H9 (cell line): ENCODE results near the gene PELO. TPM values are rescaled to one million over a fixed set of nuclear protein-coding genes. Genes with fewer than 3 reads are reported as not detected.

ENCODE experiments used
- DNase-seq: peaks from one replicate; pipeline ENCODE4 v3.0.0-alpha.2; 2017
- H2AFZ ChIP-seq: one replicate; pipeline ENCODE4 v1.6.1; 2013; ENCODE audit warnings: mild to moderate bottlenecking, low read length, control low read depth, moderate library complexity
- H2AK5ac ChIP-seq: 2 replicates; pipeline ENCODE4 v1.6.1; 2013; ENCODE audit warnings: low read length, control low read depth, mixed read lengths; ENCODE audit not compliant: insufficient read length
- H2BK120ac ChIP-seq: one replicate; pipeline ENCODE4 v1.6.1; 2013; ENCODE audit warnings: low read depth, mild to moderate bottlenecking, low read length, control low read depth, inconsistent platforms; ENCODE audit not compliant: poor library complexity, severe bottlenecking
- H2BK12ac ChIP-seq: 2 replicates; pipeline ENCODE4 v1.6.1; 2013; ENCODE audit warnings: low read length, control low read depth, mixed read lengths, low read depth; ENCODE audit not compliant: insufficient read length
- H2BK15ac ChIP-seq: 2 replicates; pipeline ENCODE4 v1.6.1; 2013; ENCODE audit warnings: low read depth, low read length, control low read depth
- H2BK20ac ChIP-seq: one replicate; pipeline ENCODE4 v1.6.1; 2013; ENCODE audit warnings: low read depth, mild to moderate bottlenecking, low read length, control low read depth, inconsistent platforms; ENCODE audit not compliant: poor library complexity, severe bottlenecking
- H2BK5ac ChIP-seq: 2 replicates; pipeline ENCODE4 v1.6.1; 2013; ENCODE audit warnings: low read length, control low read depth, mixed read lengths; ENCODE audit not compliant: insufficient read length
- H3K14ac ChIP-seq: 2 replicates; pipeline ENCODE4 v1.6.1; 2013; ENCODE audit warnings: low read length, control low read depth; ENCODE audit not compliant: insufficient read depth
- H3K18ac ChIP-seq: 2 replicates; pipeline ENCODE4 v1.6.1; 2013; ENCODE audit warnings: low read depth, mild to moderate bottlenecking, mixed read lengths, low read length, control low read depth; ENCODE audit not compliant: insufficient read length
- H3K23ac ChIP-seq: 2 replicates; pipeline ENCODE4 v1.6.1; 2013; ENCODE audit warnings: low read length, control low read depth, mixed read lengths, low read depth; ENCODE audit not compliant: insufficient read length
- H3K23me2 ChIP-seq: 2 replicates; pipeline ENCODE4 v1.6.1; 2013; ENCODE audit warnings: low read depth, mild to moderate bottlenecking, mixed read lengths, low read length, control low read depth; ENCODE audit not compliant: insufficient read length, poor library complexity, severe bottlenecking
- H3K27ac ChIP-seq: 2 replicates; pipeline ENCODE4 v1.5.1; 2013; ENCODE audit warnings: low read length, control low read depth, mixed read lengths, low read depth; ENCODE audit not compliant: insufficient read length
- H3K27me3 ChIP-seq: 2 replicates; pipeline ENCODE4 v1.6.1; 2013; ENCODE audit warnings: low read length, control low read depth, inconsistent platforms; ENCODE audit not compliant: insufficient read depth
- H3K4ac ChIP-seq: 2 replicates; pipeline ENCODE4 v1.6.1; 2013; ENCODE audit warnings: low read depth, mild to moderate bottlenecking, control low read depth, inconsistent platforms, low read length, moderate library complexity
- H3K4me1 ChIP-seq: 2 replicates; pipeline ENCODE4 v1.6.1; 2013; ENCODE audit warnings: low read length, control low read depth, inconsistent platforms; ENCODE audit not compliant: insufficient read depth
- H3K4me2 ChIP-seq: 2 replicates; pipeline ENCODE4 v1.6.1; 2013; ENCODE audit warnings: low read length, control low read depth, mixed read lengths; ENCODE audit not compliant: insufficient read length, insufficient read depth
- H3K56ac ChIP-seq: 2 replicates; pipeline ENCODE4 v1.6.1; 2013; ENCODE audit warnings: low read depth, mild to moderate bottlenecking, mixed read lengths, low read length, control low read depth; ENCODE audit not compliant: insufficient read length
- H3K79me1 ChIP-seq: 2 replicates; pipeline ENCODE4 v1.6.1; 2013; ENCODE audit warnings: low read depth, mild to moderate bottlenecking, moderate library complexity, low read length, control low read depth, inconsistent platforms; ENCODE audit not compliant: insufficient read depth, poor library complexity, severe bottlenecking
- H3K79me2 ChIP-seq: 2 replicates; pipeline ENCODE4 v1.6.1; 2013; ENCODE audit warnings: low read length, control low read depth, inconsistent platforms; ENCODE audit not compliant: insufficient read depth
- H3K9ac ChIP-seq: 2 replicates; pipeline ENCODE4 v1.6.1; 2013; ENCODE audit warnings: low read length, control low read depth, mixed read lengths; ENCODE audit not compliant: insufficient read length; ENCODE audit errors: extremely low read depth
- H3K9me3 ChIP-seq: one replicate; pipeline ENCODE4 v1.6.1; 2013; ENCODE audit warnings: low read depth, low read length, inconsistent platforms; ENCODE audit not compliant: control insufficient read depth
- H3T11ph ChIP-seq: one replicate; pipeline ENCODE4 v1.6.1; 2013; ENCODE audit warnings: mild to moderate bottlenecking, low read length, control low read depth, inconsistent platforms
- H4K20me1 ChIP-seq: one replicate; pipeline ENCODE4 v1.6.1; 2013; ENCODE audit not compliant: control insufficient read depth, insufficient read length, insufficient read depth
- H4K5ac ChIP-seq: 2 replicates; pipeline ENCODE4 v1.6.1; 2013; ENCODE audit warnings: low read depth, mild to moderate bottlenecking, mixed read lengths, low read length, control low read depth; ENCODE audit not compliant: insufficient read length
- H4K8ac ChIP-seq: replicated peaks from 2 replicates; pipeline ENCODE4 v1.6.1; 2013; ENCODE audit warnings: low read length, control low read depth, mixed read lengths, low read depth; ENCODE audit not compliant: insufficient read length
- H4K91ac ChIP-seq: 2 replicates; pipeline ENCODE4 v1.6.1; 2013; ENCODE audit warnings: low read depth, mild to moderate bottlenecking, moderate library complexity, mixed read lengths, low read length, control low read depth; ENCODE audit not compliant: insufficient read length
- H3K27ac Mint-ChIP-seq, 3 experiments: 2 replicates in 2 of 3; 3 replicates in 1 of 3; pipeline ENCODE4 v1.8.0; 2020 to 2021; ENCODE audit warnings: mixed read lengths in 3 of 3, mild to moderate bottlenecking in 1 of 3, moderate library complexity in 1 of 3
- H3K27me3 Mint-ChIP-seq: 2 replicates; pipeline ENCODE4 v1.8.0; 2021; ENCODE audit warnings: low read depth, mild to moderate bottlenecking, moderate library complexity, mixed read lengths
- H3K36me3 Mint-ChIP-seq, 3 experiments: 2 replicates in 2 of 3; 3 replicates in 1 of 3; pipeline ENCODE4 v1.8.0; 2020 to 2021; ENCODE audit warnings: low read depth in 3 of 3, mixed read lengths in 3 of 3; ENCODE audit not compliant: insufficient read depth in 1 of 3
- H3K4me1 Mint-ChIP-seq, 2 experiments: 2 replicates each; pipeline ENCODE4 v1.8.0; 2020; ENCODE audit warnings: mixed read lengths in 2 of 2
- H3K4me3 Mint-ChIP-seq, 2 experiments: 2 replicates in 1 of 2; 3 replicates in 1 of 2; pipeline ENCODE4 v1.8.0; 2020 to 2021; ENCODE audit warnings: mild to moderate bottlenecking in 2 of 2, mixed read lengths in 2 of 2, moderate library complexity in 1 of 2
- H3K9me3 Mint-ChIP-seq, 2 experiments: 2 replicates in 1 of 2; 3 replicates in 1 of 2; pipeline ENCODE4 v1.8.0; 2020; ENCODE audit warnings: mild to moderate bottlenecking in 2 of 2, mixed read lengths in 2 of 2, moderate library complexity in 1 of 2
- WGBS: extraction: QIAGEN DNeasy Blood & Tissue Kit; methylation state at CpG from one replicate; pipeline ENCODE4 v1.1.7; 2013; ENCODE audit warnings: missing lambda C conversion rate, low lambda C conversion rate, mixed read lengths; ENCODE audit not compliant: insufficient read length; ENCODE audit errors: extremely low coverage; 5-methylcytosine and 5-hydroxymethylcytosine counted together
- total RNA-seq: library from RNA; stranded (reverse); gene quantifications from 2 replicates; pipeline ENCODE4 v1.2.1, GENCODE V29; 2021
- TF ChIP-seq, protein P1 (sequence below): fragments of 200-600 bp; sonication (generic); conservative IDR thresholded peaks from 3 replicates; pipeline ENCODE4 v1.8.0; 2021; ENCODE audit warnings: antibody characterized with exemption, mild to moderate bottlenecking

The PELO gene
- total RNA-seq, 1 experiment from 2014 or later: 20.3 TPM

DNA sequence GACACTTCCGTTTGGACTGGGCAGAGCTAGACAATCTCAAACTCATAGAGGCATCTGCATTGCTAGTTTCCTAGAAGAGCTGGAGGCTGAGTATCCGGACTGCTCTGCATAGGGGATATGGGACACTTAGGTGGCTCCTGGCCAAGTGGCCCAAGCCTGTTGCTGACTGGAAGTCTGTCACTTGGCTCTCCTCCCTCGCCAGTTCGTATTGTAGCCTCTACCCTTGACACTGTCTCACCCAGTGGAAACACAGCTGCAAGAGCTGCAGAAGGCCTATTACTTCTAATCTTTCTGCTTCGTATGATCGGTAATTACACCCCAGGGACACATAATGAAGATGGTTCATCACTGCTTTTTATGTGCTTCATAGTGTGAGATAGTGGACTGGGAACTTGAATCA is 34.7 kb downstream of the PELO start:
- Histone ChIP-seq H3K23ac (no peak overlapping the region), H4K20me1 (no peaks in the 10 kb centered on the region), H3K79me2 (no peaks in the 10 kb centered on the region), H4K91ac (no peak overlapping the region), H3K4me2 (no peak overlapping the region), H3K27me3 (no peaks in the 10 kb centered on the region), H3K4ac (no peak overlapping the region), H3K79me1 (no peaks in the 10 kb centered on the region), H3K56ac (no peak overlapping the region), H3K27ac (no peak overlapping the region), H4K8ac (no peak overlapping the region), H3K18ac (no peak overlapping the region), H2AK5ac (no peak overlapping the region), H2BK12ac (no peak overlapping the region), H4K5ac (no peak overlapping the region), H2AFZ (no peak overlapping the region), H3K9me3 (no peaks in the 10 kb centered on the region), H3K4me1 (no peaks in the 10 kb centered on the region), H2BK20ac (no peak overlapping the region), H3K9ac (no peak overlapping the region), H3K14ac (no peak overlapping the region), H2BK5ac (no peak overlapping the region), H2BK120ac (no peak overlapping the region), H3K23me2 (no peaks in the 10 kb centered on the region), H3T11ph (no peak overlapping the region), H2BK15ac (no peak overlapping the region)
- no CpG with 5 or more reads among the region's 6 CpGs for WGBS
- TF ChIP-seq, protein P1, sequence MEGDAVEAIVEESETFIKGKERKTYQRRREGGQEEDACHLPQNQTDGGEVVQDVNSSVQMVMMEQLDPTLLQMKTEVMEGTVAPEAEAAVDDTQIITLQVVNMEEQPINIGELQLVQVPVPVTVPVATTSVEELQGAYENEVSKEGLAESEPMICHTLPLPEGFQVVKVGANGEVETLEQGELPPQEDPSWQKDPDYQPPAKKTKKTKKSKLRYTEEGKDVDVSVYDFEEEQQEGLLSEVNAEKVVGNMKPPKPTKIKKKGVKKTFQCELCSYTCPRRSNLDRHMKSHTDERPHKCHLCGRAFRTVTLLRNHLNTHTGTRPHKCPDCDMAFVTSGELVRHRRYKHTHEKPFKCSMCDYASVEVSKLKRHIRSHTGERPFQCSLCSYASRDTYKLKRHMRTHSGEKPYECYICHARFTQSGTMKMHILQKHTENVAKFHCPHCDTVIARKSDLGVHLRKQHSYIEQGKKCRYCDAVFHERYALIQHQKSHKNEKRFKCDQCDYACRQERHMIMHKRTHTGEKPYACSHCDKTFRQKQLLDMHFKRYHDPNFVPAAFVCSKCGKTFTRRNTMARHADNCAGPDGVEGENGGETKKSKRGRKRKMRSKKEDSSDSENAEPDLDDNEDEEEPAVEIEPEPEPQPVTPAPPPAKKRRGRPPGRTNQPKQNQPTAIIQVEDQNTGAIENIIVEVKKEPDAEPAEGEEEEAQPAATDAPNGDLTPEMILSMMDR: no peak
- DNase-seq: no peak
- peaks cover 12% of the 10 kb centered on the region in 2 experiments for H3K4me1 Mint-ChIP-seq
- H3K4me3 Mint-ChIP-seq: no peak overlapping the region
- peaks cover 3 to 4% of the 10 kb centered on the region in 2 experiments; a peak in 3 of 5 replicates for H3K9me3 Mint-ChIP-seq
- H3K27me3 Mint-ChIP-seq: no peaks in the 10 kb centered on the region
- H3K27ac Mint-ChIP-seq: no peak overlapping the region
- H3K36me3 Mint-ChIP-seq: peaks cover 0 to 6% (median under 1%) of the 10 kb centered on the region in 3 experiments; a peak in 3 of 7 replicates
